Endothelial cell of umbilical vein (primary cell): Measurements from ENCODE around the gene TAF12.

Experiments used
- CTCF ChIP-seq, 2 donors: IDR thresholded peaks; 1 replicate in 1 of 2; 2 replicates in 1 of 2; pipeline ENCODE4 v1.5.1; 2011; ENCODE audit warnings: low read length in 2 of 2, mild to moderate bottlenecking in 2 of 2, moderate library complexity in 2 of 2, control low read depth in 1 of 2, inconsistent platforms in 1 of 2, low read depth in 1 of 2; ENCODE audit not compliant: insufficient read depth in 1 of 2; ENCODE audit errors: extremely low read depth in 1 of 2
- EZH2 ChIP-seq: IDR thresholded peaks from 2 replicates; pipeline ENCODE4 v1.6.1; 2012; ENCODE audit warnings: borderline replicate concordance, low read depth, mild to moderate bottlenecking, moderate library complexity, low read length, inconsistent platforms; ENCODE audit not compliant: severe bottlenecking
- FOS ChIP-seq: IDR thresholded peaks from 2 replicates; pipeline ENCODE4 v1.6.1; 2011; ENCODE audit warnings: mild to moderate bottlenecking, low read length, moderate library complexity, borderline replicate concordance; ENCODE audit not compliant: insufficient read depth
- GATA2 ChIP-seq: IDR thresholded peaks from 2 replicates; pipeline ENCODE4 v1.7.0; 2011; ENCODE audit warnings: low read depth, mild to moderate bottlenecking, moderate library complexity, mixed read lengths, low read length; ENCODE audit not compliant: insufficient read length, insufficient read depth
- JUN ChIP-seq: IDR thresholded peaks from 2 replicates; pipeline ENCODE4 v1.6.1; 2011; ENCODE audit warnings: borderline replicate concordance, low read depth; ENCODE audit not compliant: insufficient read length, insufficient read depth
- MAX ChIP-seq: IDR thresholded peaks from 2 replicates; pipeline ENCODE4 v1.6.1; 2011; ENCODE audit not compliant: insufficient read depth, insufficient read length
- MYC ChIP-seq: IDR thresholded peaks from one replicate; pipeline ENCODE4 v1.6.1; 2011; ENCODE audit warnings: mild to moderate bottlenecking, low read depth, low read length
- POLR2A ChIP-seq: IDR thresholded peaks from 2 replicates; pipeline ENCODE4 v1.6.1; 2012; ENCODE audit warnings: low read depth, mild to moderate bottlenecking, control low read depth, low read length
- POLR2AphosphoS5 ChIP-seq: IDR thresholded peaks from 2 replicates; pipeline ENCODE4 v1.6.1; 2012; ENCODE audit warnings: low read depth, mild to moderate bottlenecking, control low read depth, low read length, moderate library complexity; ENCODE audit not compliant: insufficient read depth

GRCh38 chr1:28571911-28572310, 71.0 kb downstream of the TAF12 start:
- TF ChIP-seq POLR2A (no peak), CTCF (IDR thresholded peaks at IDR 0.05; ENCODE audit: extremely low read depth in 1 of 2, insufficient read depth in 1 of 2, low read depth in 1 of 2, low read length in 2 of 2) (no peak), MAX (no peak), POLR2AphosphoS5 (no peak), JUN (no peak), MYC (no peak), EZH2 (no peak), GATA2 (no peak), FOS (no peak)
